Thymus (tissue), 11 donors: Measurements from ENCODE around the gene AKNA. TPM values are rescaled to one million over a fixed set of nuclear protein-coding genes. Genes with fewer than 3 reads are reported as not detected.

Experiments
- DNase-seq, 9 donors: peaks; one replicate each; pipeline ENCODE4 v3.0.0-alpha.2; 2013; ENCODE audit warnings: low spot score in 9 of 9, low read depth in 6 of 9, missing footprints in 1 of 9
- H3K27ac ChIP-seq, 2 donors: one replicate each; pipeline ENCODE4 v1.5.1; 2013; ENCODE audit warnings: control low read depth in 1 of 2, low read depth in 1 of 2, low read length in 1 of 2, mild to moderate bottlenecking in 1 of 2, moderate library complexity in 1 of 2
- H3K27me3 ChIP-seq, 2 donors: one replicate each; pipeline ENCODE4 v1.5.1; 2013; ENCODE audit warnings: low read length in 1 of 2; ENCODE audit not compliant: control insufficient read depth in 2 of 2, insufficient read depth in 1 of 2
- H3K36me3 ChIP-seq, 2 donors: one replicate each; pipeline ENCODE4 v1.5.1; 2013; ENCODE audit warnings: low read length in 1 of 2, mild to moderate bottlenecking in 1 of 2, moderate library complexity in 1 of 2; ENCODE audit not compliant: control insufficient read depth in 2 of 2, insufficient read depth in 2 of 2
- H3K4me1 ChIP-seq, 2 donors: one replicate each; pipeline ENCODE4 v1.5.1; 2013; ENCODE audit warnings: low read length in 2 of 2; ENCODE audit not compliant: control insufficient read depth in 2 of 2, insufficient read depth in 2 of 2
- H3K4me3 ChIP-seq, 2 donors: one replicate each; pipeline ENCODE4 v1.5.1; 2013; ENCODE audit warnings: low read length in 2 of 2, control low read depth in 1 of 2, mild to moderate bottlenecking in 1 of 2
- H3K9me3 ChIP-seq, 2 donors: one replicate each; pipeline ENCODE4 v1.5.1; 2013; ENCODE audit warnings: low read length in 1 of 2, mild to moderate bottlenecking in 1 of 2; ENCODE audit not compliant: control insufficient read depth in 2 of 2, insufficient read depth in 1 of 2
- WGBS: extraction: QIAGEN DNeasy Blood & Tissue Kit; methylation state at CpG from one replicate; pipeline ENCODE4 v1.1.7; 2013; 5-methylcytosine and 5-hydroxymethylcytosine counted together
- polyA plus RNA-seq: library from polyadenylated mRNA; stranded (reverse); fragments of 200-250 nt; gene quantifications from one replicate; pipeline ENCODE4 v1.2.3, GENCODE V29; 2013
- total RNA-seq: library from RNA; stranded (reverse); fragments of 120-200 nt; gene quantifications from one replicate; pipeline ENCODE4 v1.2.4, GENCODE V29; 2013
- donor health status: healthy.

Gene AKNA
- total and polyA plus RNA-seq, 2 donors = 52.2 to 162 TPM

DNA sequence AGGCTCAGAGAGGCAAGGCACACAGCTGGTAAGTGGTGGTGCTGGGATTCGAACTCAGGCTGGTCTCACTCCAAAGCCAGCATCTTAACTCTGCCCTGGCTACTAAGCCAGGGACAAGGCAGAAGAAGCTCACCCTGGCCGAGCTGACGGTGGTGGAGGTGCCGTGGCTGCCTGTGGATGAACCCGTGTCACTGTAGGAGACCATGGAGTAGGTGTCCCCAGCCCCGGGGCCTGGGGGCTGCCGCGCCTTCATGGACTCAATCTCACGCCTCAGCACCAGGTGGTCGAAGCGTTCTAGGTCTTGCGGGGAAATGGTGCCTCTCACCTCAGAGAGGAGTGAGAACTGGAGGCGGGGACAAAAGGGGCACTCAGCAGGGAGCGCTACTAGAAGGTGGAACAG, 35.4 kb upstream of the AKNA start:
- Histone ChIP-seq H3K36me3 (peaks cover 0 to 11% of the 10 kb centered on the region in 2 donors), H3K27me3 (no peaks in the 10 kb centered on the region), H3K4me1 (no peaks in the 10 kb centered on the region), H3K27ac (no peak overlapping the region), H3K4me3 (no peak overlapping the region), H3K9me3 (no peaks in the 10 kb centered on the region)
- 95% methylated on average over 14 of the region's 14 CpGs for WGBS
- no peak for DNase-seq

- DNase-seq = no peak
- Histone ChIP-seq H3K4me1 (no peaks in the 10 kb centered on the region), H3K9me3 (no peaks in the 10 kb centered on the region), H3K27ac (no peak overlapping the region), H3K36me3 (peaks cover 0 to 11% of the 10 kb centered on the region in 2 donors), H3K4me3 (no peak overlapping the region), H3K27me3 (no peaks in the 10 kb centered on the region)
- 91% methylated on average over 2 of the region's 2 CpGs for WGBS
Observed at GRCh38 chr9:114421147-114421546, 33.4 kb upstream of the AKNA start.

GRCh38 chr9:114419796-114420195, 32.0 kb upstream of the AKNA start:
- WGBS = 97% methylated on average over 8 of the region's 8 CpGs
- H3K4me3 ChIP-seq = no peak overlapping the region
- no peaks in the 10 kb centered on the region for H3K27me3 ChIP-seq
- DNase-seq = no peak
- H3K36me3 ChIP-seq = peaks cover 0 to 16% of the 10 kb centered on the region in 2 donors
- no peak overlapping the region for H3K27ac ChIP-seq
- H3K4me1 ChIP-seq = no peaks in the 10 kb centered on the region
- no peaks in the 10 kb centered on the region for H3K9me3 ChIP-seq

DNA sequence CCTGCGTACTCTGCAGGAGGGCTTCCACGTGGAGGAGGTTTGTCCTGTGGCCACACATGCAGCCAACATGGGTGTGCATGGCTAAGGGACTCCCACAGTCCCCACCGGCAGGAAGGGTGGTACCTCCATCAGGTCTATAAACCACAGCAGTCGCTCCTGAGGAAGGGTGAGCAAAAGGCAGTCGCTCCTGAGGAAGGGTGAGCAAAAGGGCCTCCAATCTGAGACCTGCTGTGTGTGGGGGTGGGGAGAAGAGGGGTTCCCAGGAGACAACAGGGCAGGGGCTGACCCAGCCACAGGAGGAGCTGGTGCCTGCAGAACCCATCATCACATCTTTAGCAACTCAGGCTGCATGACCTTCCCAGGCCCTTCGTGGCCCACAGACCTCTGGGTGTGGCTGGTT, 30.3 kb upstream of the AKNA start:
- WGBS = 94% methylated on average over 6 of the region's 6 CpGs
- Histone ChIP-seq H3K27me3 (no peaks in the 10 kb centered on the region), H3K27ac (no peak overlapping the region), H3K36me3 (peaks cover 0 to 8% of the 10 kb centered on the region in 2 donors), H3K9me3 (no peaks in the 10 kb centered on the region), H3K4me1 (peaks cover 0 to 3% of the 10 kb centered on the region in 2 donors), H3K4me3 (no peak overlapping the region)
- no peak for DNase-seq

DNA sequence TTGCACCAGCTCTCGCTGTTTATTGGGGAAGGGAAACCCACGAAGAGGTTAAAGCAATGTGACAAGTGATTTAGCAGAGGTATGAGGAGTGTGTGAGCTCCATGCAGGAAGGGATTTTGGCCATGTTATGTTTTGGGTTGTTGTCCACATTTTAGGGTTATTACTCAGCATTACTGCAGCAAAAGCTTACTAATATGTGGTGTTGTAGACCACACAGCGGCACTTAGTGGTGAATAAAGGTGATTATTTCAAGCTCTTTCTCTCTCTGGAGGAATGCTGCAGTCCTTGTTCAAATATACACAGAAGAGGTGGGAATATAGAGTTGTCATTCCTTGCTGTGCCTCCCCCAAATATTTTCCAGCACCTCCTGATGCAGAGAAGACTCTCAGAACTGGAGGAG, 29.7 kb upstream of the AKNA start:
- H3K9me3 ChIP-seq = no peaks in the 10 kb centered on the region
- peaks cover 0 to 8% of the 10 kb centered on the region in 2 donors for H3K36me3 ChIP-seq
- H3K27ac ChIP-seq = no peak overlapping the region
- 75% methylated on average over 3 of the region's 3 CpGs for WGBS
- H3K4me1 ChIP-seq = peaks cover 0 to 3% of the 10 kb centered on the region in 2 donors
- no peak overlapping the region for H3K4me3 ChIP-seq
- no peaks in the 10 kb centered on the region for H3K27me3 ChIP-seq
- DNase-seq = no peak

GRCh38 chr9:114416906-114417305, 29.1 kb upstream of the AKNA start:
- no peaks in the 10 kb centered on the region for H3K27me3 ChIP-seq
- WGBS = 98% methylated on average over 2 of the region's 2 CpGs
- no peak for DNase-seq
- no peak overlapping the region for H3K4me3 ChIP-seq
- no peaks in the 10 kb centered on the region for H3K9me3 ChIP-seq
- H3K27ac ChIP-seq = no peak overlapping the region
- H3K4me1 ChIP-seq = peaks cover 0 to 3% of the 10 kb centered on the region in 2 donors
- peaks cover 0 to 8% of the 10 kb centered on the region in 2 donors for H3K36me3 ChIP-seq

- Histone ChIP-seq H3K27ac (no peak overlapping the region), H3K4me3 (no peak overlapping the region), H3K9me3 (no peaks in the 10 kb centered on the region), H3K36me3 (peaks cover 0 to 5% of the 10 kb centered on the region in 2 donors), H3K4me1 (peaks cover 0 to 3% of the 10 kb centered on the region in 2 donors), H3K27me3 (no peaks in the 10 kb centered on the region)
- DNase-seq = no peak
- WGBS = 80% methylated on average over 5 of the region's 5 CpGs
Observed at GRCh38 chr9:114416290-114416689, 28.5 kb upstream of the AKNA start.

- WGBS = 73% methylated on average over 2 of the region's 2 CpGs
- H3K27me3 ChIP-seq = no peaks in the 10 kb centered on the region
- H3K27ac ChIP-seq = no peak overlapping the region
- H3K9me3 ChIP-seq = no peaks in the 10 kb centered on the region
- DNase-seq = no peak
- H3K36me3 ChIP-seq = peaks cover 0 to 5% of the 10 kb centered on the region in 2 donors
- peaks cover 0 to 3% of the 10 kb centered on the region in 2 donors for H3K4me1 ChIP-seq
- H3K4me3 ChIP-seq = no peak overlapping the region
Observed at GRCh38 chr9:114414346-114414745, 26.6 kb upstream of the AKNA start.

DNA sequence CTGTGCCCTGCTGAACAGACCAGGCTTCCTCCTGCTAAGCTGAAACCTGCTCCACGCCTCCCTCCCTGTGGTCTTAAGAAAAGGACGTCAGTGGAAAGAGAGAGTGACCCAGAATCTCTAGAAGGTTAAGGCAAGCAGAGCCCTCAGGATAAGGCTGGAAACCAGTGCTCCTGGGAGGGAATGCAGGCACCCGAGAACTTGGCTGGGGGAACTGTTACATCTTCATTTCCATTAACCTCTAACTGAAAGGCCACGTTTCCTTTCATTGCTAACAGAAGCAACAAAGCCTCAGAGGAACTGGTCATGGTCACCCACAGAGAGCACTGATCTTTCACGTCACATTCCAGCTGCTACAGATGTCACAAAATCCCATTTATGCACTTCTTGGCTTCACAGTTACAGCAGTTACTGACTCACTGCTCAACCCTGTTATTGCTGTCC, 26.1 kb upstream of the AKNA start:
- no peaks in the 10 kb centered on the region for H3K27me3 ChIP-seq
- H3K36me3 ChIP-seq = peaks cover 0 to 5% of the 10 kb centered on the region in 2 donors
- 80% methylated on average over 5 of the region's 5 CpGs for WGBS
- H3K27ac ChIP-seq = no peak overlapping the region
- DNase-seq = no peak
- H3K9me3 ChIP-seq = no peaks in the 10 kb centered on the region
- H3K4me3 ChIP-seq = no peak overlapping the region
- peaks cover 0 to 3% of the 10 kb centered on the region in 2 donors for H3K4me1 ChIP-seq
